Liver (tissue), 9 donors: Measurements from ENCODE around the gene TGM3. TPM values are rescaled to one million over a fixed set of nuclear protein-coding genes. Genes with fewer than 3 reads are reported as not detected.

ENCODE experiments used
- DNase-seq: peaks from one replicate; pipeline ENCODE4 v3.0.0-alpha.2; 2017; ENCODE audit warnings: low spot score
- H3K27ac ChIP-seq, 2 donors: one replicate each; pipeline ENCODE4 v1.7.0; 2013; ENCODE audit warnings: inconsistent platforms in 2 of 2, low read length in 2 of 2, control low read depth in 1 of 2, low read depth in 1 of 2, mild to moderate bottlenecking in 1 of 2
- H3K27me3 ChIP-seq, 4 donors: one replicate each; pipeline versions ENCODE4 v1.6.1 to v1.7.0; 2013; ENCODE audit warnings: low read length in 3 of 4, inconsistent platforms in 1 of 4, mild to moderate bottlenecking in 1 of 4, moderate library complexity in 1 of 4; ENCODE audit not compliant: control insufficient read depth in 4 of 4, insufficient read depth in 4 of 4
- H3K36me3 ChIP-seq, 4 donors: one replicate each; pipeline versions ENCODE4 v1.6.1 to v1.7.0; 2013; ENCODE audit warnings: low read length in 3 of 4, mild to moderate bottlenecking in 3 of 4, low read depth in 1 of 4, moderate library complexity in 1 of 4; ENCODE audit not compliant: control insufficient read depth in 4 of 4, insufficient read depth in 3 of 4
- H3K4me1 ChIP-seq, 4 donors: one replicate each; pipeline versions ENCODE4 v1.6.1 to v1.7.0; 2013; ENCODE audit warnings: low read length in 3 of 4, mild to moderate bottlenecking in 3 of 4, moderate library complexity in 1 of 4; ENCODE audit not compliant: control insufficient read depth in 4 of 4, insufficient read depth in 4 of 4
- H3K4me3 ChIP-seq, 3 donors: one replicate each; pipeline versions ENCODE4 v1.6.1 to v1.7.0; 2013; ENCODE audit warnings: low read length in 3 of 3, control low read depth in 1 of 3, low read depth in 1 of 3, mild to moderate bottlenecking in 1 of 3
- H3K9ac ChIP-seq, 2 donors: one replicate each; pipeline ENCODE4 v1.7.0; 2013; ENCODE audit warnings: low read length in 2 of 2, mild to moderate bottlenecking in 2 of 2, moderate library complexity in 2 of 2, control low read depth in 1 of 2, low read depth in 1 of 2
- H3K9me3 ChIP-seq, 4 donors: one replicate each; pipeline versions ENCODE4 v1.6.1 to v1.7.0; 2013; ENCODE audit warnings: low read length in 3 of 4; ENCODE audit not compliant: control insufficient read depth in 4 of 4
- ATF3 ChIP-seq: IDR thresholded peaks from 2 replicates; pipeline ENCODE4 v1.6.1; 2016; ENCODE audit warnings: antibody characterized with exemption
- CTCF ChIP-seq: fragments of 150-350 bp; IDR thresholded peaks from 2 replicates; pipeline ENCODE4 v1.5.1; 2017; ENCODE audit warnings: improper control_type of control experiment, low read depth, low read length; ENCODE audit not compliant: missing input control
- EGR1 ChIP-seq, 2 donors: IDR thresholded peaks; 2 replicates each; pipeline ENCODE4 v1.6.1; 2016 to 2018; ENCODE audit warnings: antibody characterized with exemption in 2 of 2, low read depth in 2 of 2
- FOXA1 ChIP-seq: IDR thresholded peaks from 2 replicates; pipeline ENCODE4 v1.6.1; 2016; ENCODE audit warnings: antibody characterized with exemption
- FOXA2 ChIP-seq: IDR thresholded peaks from 2 replicates; pipeline ENCODE4 v1.6.1; 2016; ENCODE audit warnings: antibody characterized with exemption
- GABPA ChIP-seq, 2 donors: IDR thresholded peaks in 1 of 2; conservative IDR thresholded peaks in 1 of 2; 2 replicates each; pipeline ENCODE4 v1.6.1; 2016; ENCODE audit warnings: antibody characterized with exemption in 2 of 2, mild to moderate bottlenecking in 1 of 2, moderate library complexity in 1 of 2
- HNF4A ChIP-seq, 2 donors: conservative IDR thresholded peaks; 2 replicates each; pipeline ENCODE4 v1.6.1; 2016; ENCODE audit warnings: antibody characterized with exemption in 2 of 2, mild to moderate bottlenecking in 2 of 2
- HNF4G ChIP-seq: IDR thresholded peaks from 2 replicates; pipeline ENCODE4 v1.6.1; 2016; ENCODE audit warnings: antibody characterized with exemption
- JUND ChIP-seq, 2 donors: IDR thresholded peaks; 2 replicates each; pipeline ENCODE4 v1.6.1; 2016; ENCODE audit warnings: antibody characterized with exemption in 2 of 2
- MAX ChIP-seq: IDR thresholded peaks from 2 replicates; pipeline ENCODE4 v1.6.1; 2016; ENCODE audit warnings: antibody characterized with exemption
- NR2F2 ChIP-seq: IDR thresholded peaks from 2 replicates; pipeline ENCODE4 v1.6.1; 2016; ENCODE audit warnings: antibody characterized with exemption
- RAD21 ChIP-seq, 2 donors: IDR thresholded peaks; 2 replicates each; pipeline ENCODE4 v1.6.1; 2016; ENCODE audit warnings: antibody characterized with exemption in 2 of 2, mild to moderate bottlenecking in 2 of 2
- REST ChIP-seq: IDR thresholded peaks from 2 replicates; pipeline ENCODE4 v1.6.1; 2016; ENCODE audit warnings: antibody characterized with exemption, mild to moderate bottlenecking
- RXRA ChIP-seq, 2 donors: IDR thresholded peaks; 2 replicates each; pipeline ENCODE4 v1.6.1; 2017 to 2018; ENCODE audit warnings: antibody characterized with exemption in 2 of 2, mild to moderate bottlenecking in 1 of 2
- SP1 ChIP-seq: IDR thresholded peaks from 2 replicates; pipeline ENCODE4 v1.6.1; 2018; ENCODE audit warnings: antibody characterized with exemption, mild to moderate bottlenecking
- TAF1 ChIP-seq: conservative IDR thresholded peaks from 2 replicates; pipeline ENCODE4 v1.6.1; 2016; ENCODE audit warnings: antibody characterized with exemption, mild to moderate bottlenecking
- YY1 ChIP-seq: IDR thresholded peaks from 2 replicates; pipeline ENCODE4 v1.6.1; 2016; ENCODE audit warnings: antibody characterized with exemption, mild to moderate bottlenecking
- ZBTB33 ChIP-seq: IDR thresholded peaks from 2 replicates; pipeline ENCODE4 v1.6.1; 2016; ENCODE audit warnings: antibody characterized with exemption
- WGBS: extraction: QIAGEN DNeasy Blood & Tissue Kit; methylation state at CpG from one replicate; pipeline ENCODE4 v1.1.7; 2013; 5-methylcytosine and 5-hydroxymethylcytosine counted together
- polyA plus RNA-seq, 2 donors: library from polyadenylated mRNA; stranded (reverse) in 1 of 2; unstranded in 1 of 2; fragments of 200-250 nt in 1 of 2; fragments of >200 nt in 1 of 2; fragmentation: Nextera tagmentation in 1 of 2; extraction: Ambion mirVana in 1 of 2; gene quantifications; one replicate each; pipeline versions ENCODE4 v1.2.1 to v1.2.3, GENCODE V29; 2013 to 2015
- total RNA-seq, 2 donors: library from RNA; depleted of rRNA; stranded (reverse); fragments of >200 nt; gene quantifications; one replicate each; pipeline ENCODE4 v1.2.3, GENCODE V29; 2014
- donor health status: healthy.
- donor health status: healthy.
- donor health status: healthy.
- donor health status: healthy.
- donor health status: healthy.

The TGM3 gene
- total and polyA plus RNA-seq, 4 donors, result 0.05 to 0.28 (median 0.08) TPM; not detected in 1

- no peak overlapping the region for H3K27ac ChIP-seq
- no peaks in the 10 kb centered on the region for H3K36me3 ChIP-seq
- no peak overlapping the region for H3K9ac ChIP-seq
- no peaks in the 10 kb centered on the region for H3K27me3 ChIP-seq
- H3K9me3 ChIP-seq, result no peaks in the 10 kb centered on the region
- TF ChIP-seq TAF1 (no peak), RXRA (IDR thresholded peaks at IDR 0.05) (no peak), SP1 (no peak)
- WGBS, result 97% methylated on average over 2 of the region's 2 CpGs
- no peak overlapping the region for H3K4me3 ChIP-seq
- peaks cover 13 to 55% (median 46%) of the 10 kb centered on the region in 4 donors for H3K4me1 ChIP-seq
- DNase-seq, result no peak
These were observed 2.3 kb downstream of the TGM3 start for GRCh38 chr20:2298116-2298515.

- H3K4me3 ChIP-seq, result no peak overlapping the region
- H3K36me3 ChIP-seq, result no peaks in the 10 kb centered on the region
- DNase-seq, result no peak
- no peak overlapping the region for H3K9ac ChIP-seq
- H3K27ac ChIP-seq, result no peak overlapping the region
- no peak for TF ChIP-seq HNF4G
- TF ChIP-seq HNF4A (conservative IDR thresholded peaks at IDR 0.05), result no peak
- no peaks in the 10 kb centered on the region for H3K27me3 ChIP-seq
- WGBS, result 93% methylated on average over 5 of the region's 5 CpGs
- peaks cover 13 to 61% (median 50%) of the 10 kb centered on the region in 4 donors for H3K4me1 ChIP-seq
- H3K9me3 ChIP-seq, result no peaks in the 10 kb centered on the region
These were observed 2.9 kb downstream of the TGM3 start for GRCh38 chr20:2298701-2299100.

- Histone ChIP-seq H3K27ac (peak overlapping the region; percentile 81 to 83), H3K36me3 (no peaks in the 10 kb centered on the region), H3K27me3 (no peaks in the 10 kb centered on the region), H3K9me3 (no peaks in the 10 kb centered on the region), H3K4me3 (no peak overlapping the region), H3K9ac (no peak overlapping the region), H3K4me1 (peaks cover 13 to 67% (median 56%) of the 10 kb centered on the region in 4 donors)
- peak; percentile 46 for DNase-seq
- WGBS, result 29% methylated on average over 9 of the region's 9 CpGs
- TF ChIP-seq NR2F2, result no peak
- TF ChIP-seq REST, result peak; percentile 67
- TF ChIP-seq TAF1, result no peak
- TF ChIP-seq SP1, result peak; percentile 86
- peak; percentile 95 for TF ChIP-seq HNF4G
- TF ChIP-seq EGR1 (IDR thresholded peaks at IDR 0.05; ENCODE audit: low read depth in 2 of 2), result peak in 1 of 2 donors; percentile 25
- peak; percentile 89 to 93 for TF ChIP-seq HNF4A (conservative IDR thresholded peaks at IDR 0.05)
- no peak for TF ChIP-seq FOXA1
- peak; percentile 72 to 73 for TF ChIP-seq JUND (IDR thresholded peaks at IDR 0.05)
- peak; percentile 35 to 51 for TF ChIP-seq RAD21 (IDR thresholded peaks at IDR 0.05)
- TF ChIP-seq MAX, result peak; percentile 81
- no peak for TF ChIP-seq CTCF
- peak; percentile 56 for TF ChIP-seq ATF3
- peak; percentile 53 for TF ChIP-seq YY1
- no peak for TF ChIP-seq GABPA (IDR thresholded peaks at IDR 0.05 in 1 of 2, conservative IDR thresholded peaks at IDR 0.05 in 1 of 2)
- peak; percentile 35 for TF ChIP-seq ZBTB33
- peak; percentile 24 for TF ChIP-seq FOXA2
- TF ChIP-seq RXRA (IDR thresholded peaks at IDR 0.05), result peak; percentile 90 to 96
These were observed 3.5 kb downstream of the TGM3 start for GRCh38 chr20:2299301-2299700.
